NCI-H82 treated with DMSO at 0.1 percent for 48 hours (cell line): ENCODE results near the gene YKT6.
A peak's percentile ranks its signal among the peaks of the same experiment; 100 is the strongest.
"Not testable (repeated sequence)": the region's sequence is repeated elsewhere in the genome, so short reads cannot be mapped to it uniquely, and the experiment has no call there.

Experiments
- DNase-seq: peaks from one replicate; lab custom pipeline; 2025; ENCODE audit not compliant: unreplicated experiment; lab: John Stamatoyannopoulos, UW

Gene YKT6

DNA sequence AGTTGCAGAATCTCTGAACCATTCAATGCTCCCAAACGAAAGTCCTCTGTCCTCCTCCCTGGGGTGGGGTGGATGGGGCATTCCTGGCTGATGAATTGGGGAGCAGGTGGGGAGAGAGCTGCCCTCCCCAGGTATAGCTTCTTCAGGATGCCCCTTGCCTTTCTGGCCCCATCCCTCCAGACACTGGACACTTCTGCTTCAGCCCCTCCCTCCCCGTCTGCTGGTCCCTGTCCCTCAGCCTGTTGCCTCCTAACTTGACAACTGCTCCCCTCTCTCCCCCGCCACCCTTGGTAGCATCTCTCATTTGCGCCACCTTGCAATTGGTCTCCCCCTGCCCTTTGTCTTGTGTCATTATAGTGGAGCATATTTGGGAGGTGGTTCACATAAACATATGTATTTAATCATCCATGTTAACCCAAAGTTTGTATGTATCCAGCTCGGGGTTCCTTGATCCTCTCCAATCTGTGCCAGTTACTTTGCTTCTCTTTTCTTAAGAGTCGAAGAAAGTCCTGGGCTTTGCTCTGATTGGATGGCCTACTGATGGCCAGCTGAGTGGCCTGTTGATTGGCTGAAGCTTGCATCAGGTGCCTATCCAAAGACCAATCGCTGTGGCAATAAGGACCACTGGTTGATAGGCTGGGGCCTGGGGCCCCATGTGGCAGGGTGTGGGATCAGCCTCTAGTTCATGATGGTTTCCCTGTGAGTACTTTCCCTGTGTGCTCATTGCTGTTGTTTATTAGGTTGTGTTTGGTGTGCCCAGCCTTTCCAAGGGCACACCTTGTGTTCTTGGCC lies 7.6 kb upstream of the YKT6 start:
- DNase-seq: no peak

DNA sequence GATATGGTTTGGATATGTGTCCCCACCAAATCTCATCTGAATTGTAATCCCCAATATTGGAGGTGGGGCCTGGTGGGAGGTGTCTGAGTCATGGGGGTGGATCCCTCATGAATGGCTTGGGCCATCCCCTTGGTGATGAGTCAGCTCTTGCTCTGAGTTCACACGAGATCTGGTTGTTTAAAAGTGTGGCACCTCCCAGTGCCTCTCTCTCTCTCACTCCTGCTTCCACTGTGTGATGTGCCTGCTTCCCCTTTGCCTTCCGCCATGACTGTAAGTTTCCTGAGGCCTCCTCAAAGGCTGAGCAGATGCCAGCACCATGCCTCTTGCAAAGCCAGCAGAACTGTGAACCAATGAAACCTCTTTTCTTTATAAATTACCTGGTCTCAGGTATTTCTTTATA lies 6.7 kb upstream of the YKT6 start:
- no peak for DNase-seq

DNA sequence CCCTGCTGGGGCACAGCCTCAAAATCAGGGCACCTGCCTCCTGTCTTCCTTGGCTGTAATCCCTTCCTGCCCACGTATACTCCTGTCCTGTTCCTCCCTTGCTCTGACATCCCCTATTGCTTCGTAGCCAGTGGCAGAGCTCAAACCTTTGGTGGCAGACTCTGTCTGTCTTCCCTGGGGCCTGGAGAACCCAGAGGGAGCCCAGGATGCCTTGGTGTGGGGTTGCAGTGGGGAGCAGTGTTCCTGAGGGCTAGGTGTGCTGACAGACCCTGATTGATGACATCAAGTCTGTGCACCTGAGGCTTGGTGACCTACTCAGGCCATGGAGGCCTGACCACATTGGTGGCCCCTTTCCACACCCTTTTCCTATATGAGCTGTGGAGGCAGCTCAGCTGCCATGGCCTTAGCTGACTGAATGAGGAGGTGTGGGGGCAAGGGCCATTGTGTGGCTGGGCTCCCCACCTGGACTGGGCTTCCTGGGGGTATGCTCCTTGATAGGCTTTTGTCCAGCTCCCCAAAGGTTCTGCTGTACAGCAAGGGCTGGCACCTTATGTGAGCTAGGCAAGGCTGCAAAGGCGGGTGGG lies 6.1 kb upstream of the YKT6 start:
- no peak for DNase-seq

DNA sequence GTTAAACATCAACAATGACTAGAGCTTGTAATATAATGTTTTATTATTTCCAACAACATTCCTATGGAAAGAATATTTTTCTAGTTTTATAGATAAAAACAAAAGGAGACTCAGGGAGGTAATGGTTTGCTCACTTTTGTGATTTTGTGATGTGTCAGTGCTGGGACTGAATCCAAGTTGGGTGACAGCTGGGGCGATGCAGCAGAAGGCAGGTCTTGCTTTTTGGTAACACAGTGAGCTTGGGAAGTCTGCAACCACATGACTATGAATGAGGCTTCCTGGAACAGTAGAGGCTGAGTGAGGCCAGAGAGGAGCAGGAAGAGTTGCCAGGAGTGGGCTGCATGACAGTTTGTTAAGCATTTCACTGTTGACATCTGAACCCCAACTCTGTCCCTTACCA lies 4.9 kb upstream of the YKT6 start:
- DNase-seq: no peak

DNA sequence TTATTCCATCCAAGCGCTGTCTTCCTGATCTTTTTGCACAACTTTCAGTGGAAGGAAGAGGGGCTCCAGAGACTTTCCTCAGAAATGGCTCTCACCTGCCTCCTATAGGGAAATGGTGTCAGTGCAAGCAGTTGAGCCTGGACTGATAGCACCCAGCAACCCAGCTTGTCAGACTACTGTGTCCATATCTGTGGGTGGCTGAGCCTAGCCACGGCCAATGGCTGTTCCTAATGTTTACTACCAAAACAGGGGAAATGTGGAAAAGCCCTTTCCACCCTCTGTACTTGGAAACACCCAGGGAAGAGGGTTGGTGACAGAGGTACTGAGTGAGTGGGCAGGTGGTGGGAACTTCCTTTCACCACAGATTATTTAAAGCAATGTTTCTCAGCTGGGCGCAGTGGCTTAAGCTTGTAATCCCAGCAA lies 4.3 kb upstream of the YKT6 start:
- DNase-seq: peak; percentile 50

DNA sequence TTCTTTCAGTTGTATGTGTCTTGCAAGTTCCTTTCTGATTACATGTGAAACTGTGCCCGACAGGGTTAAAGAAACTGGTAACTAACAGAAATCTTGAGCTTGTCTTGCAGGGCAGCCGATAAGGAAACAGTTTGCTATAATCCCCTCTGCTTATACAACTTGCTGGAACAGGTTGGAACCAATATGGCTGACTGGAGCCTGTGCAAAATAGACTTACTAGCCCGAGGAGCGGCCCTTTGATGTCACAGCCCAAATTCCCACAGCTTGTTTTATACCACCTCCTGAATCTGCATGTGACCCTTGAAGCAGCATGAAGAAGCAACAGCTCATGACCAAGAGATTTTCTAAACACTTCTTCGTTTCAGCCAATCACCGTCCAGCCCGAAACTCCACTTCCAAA lies 3.3 kb upstream of the YKT6 start:
- no peak for DNase-seq

DNA sequence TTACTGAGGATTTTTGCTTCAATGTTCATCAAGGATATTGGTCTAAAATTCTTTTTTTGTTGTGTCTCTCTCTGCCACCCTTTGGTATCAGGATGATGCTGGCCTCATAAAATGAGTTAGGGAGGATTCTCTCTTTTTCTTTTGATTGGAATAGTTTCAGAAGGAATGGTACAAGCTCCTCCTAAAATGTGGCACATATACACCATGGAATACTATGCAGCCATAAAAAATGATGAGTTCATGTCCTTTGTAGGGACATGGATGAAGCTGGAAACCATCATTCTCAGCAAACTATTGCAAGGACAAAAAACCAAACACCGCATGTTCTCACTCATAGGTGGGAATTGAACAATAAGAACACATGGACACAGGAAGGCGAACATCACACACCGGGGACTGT lies 615 bp upstream of the YKT6 start:
- DNase-seq: not testable (repeated sequence)

DNA sequence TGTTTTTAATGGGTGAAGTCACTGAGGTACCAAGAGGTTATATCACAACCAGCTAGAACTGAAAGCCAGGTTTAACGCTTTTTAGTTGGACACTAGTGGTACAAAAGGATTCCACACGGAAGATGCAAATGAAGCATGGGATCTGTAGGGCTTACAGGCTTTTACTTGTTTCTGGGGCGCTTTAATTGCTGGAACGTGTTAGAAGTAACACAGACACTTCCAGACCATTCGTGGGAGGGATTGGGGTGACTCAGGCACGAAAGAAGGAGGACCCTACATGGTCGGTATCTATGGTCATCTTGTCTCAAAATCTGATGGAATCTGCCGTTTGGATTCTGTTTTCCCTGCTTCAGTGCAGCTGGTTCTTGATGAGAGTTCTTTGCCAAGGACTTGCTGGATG lies 1.0 kb downstream of the YKT6 start:
- no peak for DNase-seq

DNA sequence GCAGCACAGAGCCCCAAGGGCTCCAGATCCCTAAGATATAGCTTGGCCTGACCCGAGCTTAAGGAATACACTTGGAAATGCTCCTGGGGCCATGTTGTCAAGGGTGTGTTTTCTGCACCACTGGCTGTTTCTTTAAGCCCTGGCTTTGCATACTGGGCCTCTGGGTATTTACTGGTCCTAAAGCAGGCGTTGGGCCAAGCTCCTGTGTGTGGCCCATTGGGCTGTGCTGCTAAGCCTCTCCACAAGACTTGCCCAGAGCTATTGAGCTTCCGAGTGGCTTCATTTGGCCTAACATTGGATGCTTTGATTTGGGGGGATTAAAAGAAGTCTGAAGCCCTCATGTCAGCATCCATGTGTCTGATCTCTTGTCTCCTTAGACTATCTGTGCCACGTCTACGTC lies 5.2 kb downstream of the YKT6 start:
- no peak for DNase-seq

DNA sequence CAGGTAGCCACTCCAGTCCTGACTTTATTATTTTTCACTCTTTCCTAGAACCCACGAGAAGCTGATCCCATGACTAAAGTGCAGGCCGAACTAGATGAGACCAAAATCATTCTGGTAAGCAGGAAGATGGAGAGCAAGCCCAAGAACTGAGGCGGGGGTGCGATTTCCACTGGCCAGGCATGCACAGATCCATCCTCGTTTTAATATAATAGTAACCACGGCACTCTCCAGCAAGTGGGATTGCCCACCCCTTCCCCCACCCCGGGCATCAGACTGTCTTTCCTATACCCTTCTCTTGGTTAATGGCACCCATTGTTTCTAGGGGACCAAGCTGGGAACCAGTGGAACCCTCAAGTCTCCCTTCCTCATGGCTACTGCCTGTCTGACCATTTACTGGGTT lies 7.3 kb downstream of the YKT6 start:
- DNase-seq: no peak

DNA sequence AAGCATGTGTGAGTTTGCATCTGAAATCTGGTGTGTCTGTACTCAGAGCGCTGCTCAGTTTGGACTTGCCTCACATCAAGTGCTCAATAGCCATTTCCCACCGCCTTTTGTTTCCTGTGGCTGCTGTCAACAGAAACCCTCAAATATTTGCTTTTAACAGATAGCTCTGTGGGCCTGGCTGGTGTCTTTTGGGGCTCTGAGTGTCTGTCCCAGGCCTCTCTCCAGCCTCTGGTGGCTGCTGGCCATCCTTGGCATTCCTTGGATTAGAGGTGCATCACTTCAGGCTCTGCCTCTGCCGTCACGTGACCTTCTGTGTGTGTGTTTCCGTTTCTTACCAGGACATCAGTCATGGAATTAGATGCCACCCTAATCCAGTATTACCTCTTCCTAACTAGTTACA lies 9.3 kb downstream of the YKT6 start:
- DNase-seq: no peak

DNA sequence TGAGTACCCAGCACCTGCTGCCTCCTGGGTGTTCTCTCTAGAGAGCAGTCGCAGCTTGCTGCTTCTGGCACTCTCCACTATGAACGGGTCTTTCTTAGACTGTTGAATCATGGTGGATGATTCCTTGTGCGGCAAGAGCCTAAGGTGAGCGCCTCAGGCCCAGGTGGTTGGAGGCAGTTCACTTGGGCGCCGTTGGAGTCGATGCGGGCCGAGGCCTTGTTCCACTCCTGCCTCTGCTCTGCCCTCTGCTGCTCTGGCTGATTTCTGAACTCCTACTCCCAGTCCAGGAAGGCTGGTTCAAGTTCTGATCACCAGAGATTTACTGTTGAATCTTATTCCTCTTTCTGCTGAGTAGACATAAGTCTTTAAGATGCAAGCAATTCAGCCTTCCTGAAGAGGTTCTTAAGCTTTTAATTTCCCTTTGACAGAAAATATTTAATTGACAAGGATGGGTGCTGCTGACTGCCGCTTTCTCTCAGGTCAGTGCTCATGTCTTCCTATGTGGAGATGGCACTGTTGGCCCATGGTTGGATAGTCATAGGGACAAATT lies 10.4 kb downstream of the YKT6 start:
- DNase-seq: no peak

DNA sequence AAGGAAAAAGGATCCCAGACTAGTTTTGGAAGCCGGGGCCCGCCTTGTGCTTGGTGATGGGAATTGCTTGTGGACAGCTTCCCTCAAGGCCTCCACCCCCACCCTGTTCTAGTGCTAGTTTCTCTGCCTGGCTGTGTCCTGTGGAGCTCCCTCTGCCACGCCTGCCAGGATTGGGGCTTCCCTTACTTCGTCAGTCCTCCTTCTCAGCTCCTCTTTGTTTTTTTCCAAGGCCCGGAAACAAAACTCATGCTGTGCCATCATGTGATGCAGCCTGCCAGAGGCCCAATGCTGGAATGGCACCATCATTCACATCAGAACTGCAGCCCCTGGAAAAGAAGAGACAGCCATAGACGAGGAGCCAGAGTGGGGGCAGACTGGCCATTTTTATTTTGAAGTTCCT lies 11.2 kb downstream of the YKT6 start:
- no peak for DNase-seq

DNA sequence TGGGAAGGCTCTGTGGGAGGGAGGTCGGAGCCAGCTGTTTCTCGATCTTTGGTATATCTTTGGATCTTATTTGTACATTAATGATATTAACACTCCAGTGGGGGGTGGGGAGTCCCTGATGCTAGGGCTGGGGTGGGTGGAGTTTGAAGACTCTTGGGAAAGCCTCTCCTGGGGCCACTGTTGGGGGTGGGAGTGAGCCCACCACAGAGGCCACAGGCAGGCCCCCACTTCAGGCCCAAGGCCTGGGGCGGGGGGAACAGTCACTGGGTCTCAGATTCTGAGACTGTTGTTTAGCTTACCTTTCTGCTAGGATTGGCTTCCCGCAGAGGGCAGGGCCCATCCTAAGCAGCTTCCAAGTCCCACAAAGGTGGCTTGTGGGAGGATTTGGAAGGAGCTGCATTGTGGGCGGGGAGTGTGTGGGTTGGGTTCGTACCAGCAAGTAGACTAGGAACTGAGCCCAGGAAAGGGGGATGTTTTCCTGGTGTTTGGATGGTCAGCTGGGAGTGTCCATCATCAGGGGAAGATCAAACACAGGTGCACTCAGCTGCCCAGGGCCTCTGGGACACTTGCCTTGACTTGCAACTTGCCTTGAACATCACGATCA lies 11.9 kb downstream of the YKT6 start:
- DNase-seq: no peak

DNA sequence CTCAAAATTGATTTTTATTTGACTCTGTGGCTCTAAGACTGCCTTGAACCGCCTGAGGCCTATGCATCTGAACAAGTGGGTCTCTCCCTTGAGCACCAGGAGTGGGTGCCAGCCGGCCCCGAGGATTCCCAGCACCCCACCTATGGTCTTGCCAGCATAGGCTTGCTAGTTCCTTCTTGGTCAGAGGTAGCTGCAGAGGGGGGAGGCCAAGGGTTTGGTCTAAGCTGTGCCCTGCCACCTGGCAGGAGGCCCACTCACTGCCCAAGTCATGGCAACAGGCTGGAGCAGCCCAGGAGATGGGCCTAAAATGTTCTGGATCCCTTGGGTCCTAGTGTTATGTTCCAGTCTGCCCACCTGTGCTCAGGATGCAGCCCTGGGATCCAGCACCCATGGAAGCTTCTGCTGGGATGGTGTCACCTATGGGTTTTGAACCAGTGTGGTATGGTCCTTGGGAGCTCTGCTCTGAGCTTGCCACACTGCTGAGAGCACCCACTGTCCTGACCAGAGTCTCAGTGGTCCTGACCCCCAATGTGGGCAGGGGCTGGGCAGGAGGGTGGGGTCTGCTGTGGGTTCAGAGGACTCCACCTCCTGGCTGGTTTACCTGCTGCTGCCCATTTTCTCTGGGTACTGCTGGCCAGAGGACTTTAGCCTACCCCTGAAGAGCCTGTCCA lies 12.6 kb downstream of the YKT6 start:
- DNase-seq: no peak

DNA sequence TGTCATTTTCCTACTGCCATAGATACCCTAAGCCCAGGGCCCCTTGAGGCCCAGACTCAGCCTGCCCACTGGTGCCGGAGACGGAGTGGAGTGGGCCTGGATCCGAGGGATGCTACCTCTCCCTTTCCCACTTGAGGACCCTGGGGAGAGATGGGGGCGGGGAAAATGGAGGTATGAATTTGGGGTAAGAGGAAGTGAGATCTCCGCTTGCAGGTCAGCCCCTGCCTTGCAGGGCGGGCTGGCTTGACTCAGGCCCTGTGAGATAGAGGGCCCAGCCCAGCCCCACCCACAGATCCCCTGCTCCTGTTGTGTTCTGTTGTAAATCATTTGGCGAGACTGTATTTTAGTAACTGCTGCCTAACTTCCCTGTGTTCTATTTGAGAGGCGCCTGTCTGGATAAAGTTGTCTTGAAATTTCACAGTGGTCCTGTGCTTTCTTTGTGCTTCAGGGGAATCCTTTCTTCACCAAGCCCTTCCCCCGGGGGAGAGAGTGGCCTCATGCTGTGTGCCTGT lies 13.2 kb downstream of the YKT6 start:
- no peak for DNase-seq

DNA sequence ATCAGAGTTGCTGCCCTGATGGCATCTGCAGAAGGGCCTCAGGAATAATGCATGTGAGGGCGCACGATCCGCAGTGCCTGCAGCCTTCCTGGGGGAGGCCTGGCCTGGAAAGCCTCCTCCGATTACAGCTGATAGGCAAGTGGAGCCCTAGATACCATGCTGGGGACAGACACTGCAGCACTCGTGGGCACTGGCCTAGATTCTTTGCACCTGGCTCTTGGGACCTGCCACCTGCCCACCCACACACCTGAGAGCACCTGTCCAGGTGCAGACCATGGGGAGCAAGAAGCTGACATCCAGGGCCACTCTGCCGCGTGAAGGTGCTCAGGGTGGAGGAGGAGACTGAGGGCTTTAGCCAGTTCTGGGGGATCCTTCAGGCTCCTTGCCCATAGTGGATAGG lies 14.8 kb downstream of the YKT6 start:
- no peak for DNase-seq

DNA sequence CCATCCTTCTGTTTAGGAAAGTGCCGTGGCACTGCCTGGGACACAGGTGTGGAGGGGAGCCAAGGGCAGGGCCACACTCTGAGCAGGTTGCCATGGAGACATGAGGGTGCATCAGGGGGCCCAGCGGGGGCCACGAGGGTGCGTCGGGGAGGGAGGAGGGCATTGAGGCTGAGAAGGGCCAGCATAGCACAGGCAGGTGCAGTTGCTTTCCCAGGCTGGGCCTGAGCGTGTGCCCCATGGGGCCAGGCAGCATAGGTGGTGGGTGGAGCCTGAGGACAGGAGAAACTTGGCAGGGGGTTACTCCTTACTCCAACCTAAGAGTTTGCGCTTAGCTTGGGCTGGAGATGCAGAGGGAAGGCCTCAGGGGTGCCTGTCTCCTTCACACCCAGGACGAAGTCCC lies 15.2 kb downstream of the YKT6 start:
- DNase-seq: no peak

DNA sequence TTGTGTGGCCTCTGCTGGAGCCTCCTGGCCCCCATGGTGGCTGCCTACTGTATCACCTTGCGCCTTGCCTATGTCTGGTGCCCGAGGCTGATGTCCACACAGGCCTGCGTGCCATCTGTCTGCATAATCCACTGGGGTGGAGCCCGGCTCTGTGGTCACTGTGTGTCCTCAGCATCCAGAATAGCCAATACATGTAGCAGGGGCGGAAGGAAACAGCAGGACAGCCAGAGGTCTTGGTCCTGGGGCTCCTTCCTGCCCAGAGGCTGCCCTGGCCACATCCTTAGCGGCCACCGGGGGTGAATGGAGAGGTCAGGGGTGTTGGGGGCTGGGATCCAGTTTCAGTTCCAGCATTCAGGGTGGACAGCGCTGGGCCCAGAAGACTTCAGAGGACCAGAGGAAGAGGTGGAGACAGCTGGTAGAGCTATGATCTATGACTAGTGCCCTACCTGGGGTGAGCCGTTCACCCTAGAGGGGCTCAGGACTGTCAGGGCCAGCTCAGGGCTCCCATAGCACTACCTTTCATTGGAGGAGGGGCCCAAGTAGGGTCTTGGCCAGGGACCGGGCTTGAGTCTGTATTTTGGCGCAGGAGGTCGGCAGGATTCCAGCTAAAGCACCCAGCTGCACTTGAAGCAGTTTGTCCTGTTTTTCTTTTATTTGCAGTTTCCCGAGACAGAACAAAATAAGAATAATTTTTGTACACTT lies 15.9 kb downstream of the YKT6 start:
- no peak for DNase-seq

DNA sequence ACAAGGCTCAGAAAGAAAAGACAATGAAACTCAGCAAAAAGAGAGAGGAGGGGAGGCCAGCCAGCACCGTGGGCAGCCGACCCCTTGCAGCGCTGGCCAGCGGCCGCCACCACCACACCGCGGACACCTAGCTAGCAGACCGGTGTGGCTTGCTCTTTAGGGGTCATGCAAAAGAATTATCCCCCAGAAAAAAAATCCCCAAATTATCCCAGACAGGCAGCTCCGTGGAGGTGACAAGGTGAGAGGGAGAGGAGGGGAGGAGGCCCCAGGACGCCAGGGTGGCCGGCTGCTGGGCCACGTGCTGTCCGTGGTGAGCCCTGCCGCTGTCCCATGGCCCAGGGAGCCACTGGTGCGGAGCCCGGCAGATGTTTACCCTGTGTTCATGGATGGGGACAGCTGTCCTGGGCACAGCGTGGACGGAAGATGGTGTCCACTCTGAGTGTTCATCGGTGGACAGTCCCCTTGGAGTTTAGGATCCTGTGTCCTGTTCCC lies 16.5 kb downstream of the YKT6 start:
- no peak for DNase-seq
